ENCODE results near the gene ONECUT2.

The ONECUT2 gene

GRCh38 chr18:57439985-57440330 lies 4.8 kb downstream of the ONECUT2 start:
- no peak for DNase-seq (ENCODE audit: low read depth)
- TF ChIP-seq, protein P1, sequence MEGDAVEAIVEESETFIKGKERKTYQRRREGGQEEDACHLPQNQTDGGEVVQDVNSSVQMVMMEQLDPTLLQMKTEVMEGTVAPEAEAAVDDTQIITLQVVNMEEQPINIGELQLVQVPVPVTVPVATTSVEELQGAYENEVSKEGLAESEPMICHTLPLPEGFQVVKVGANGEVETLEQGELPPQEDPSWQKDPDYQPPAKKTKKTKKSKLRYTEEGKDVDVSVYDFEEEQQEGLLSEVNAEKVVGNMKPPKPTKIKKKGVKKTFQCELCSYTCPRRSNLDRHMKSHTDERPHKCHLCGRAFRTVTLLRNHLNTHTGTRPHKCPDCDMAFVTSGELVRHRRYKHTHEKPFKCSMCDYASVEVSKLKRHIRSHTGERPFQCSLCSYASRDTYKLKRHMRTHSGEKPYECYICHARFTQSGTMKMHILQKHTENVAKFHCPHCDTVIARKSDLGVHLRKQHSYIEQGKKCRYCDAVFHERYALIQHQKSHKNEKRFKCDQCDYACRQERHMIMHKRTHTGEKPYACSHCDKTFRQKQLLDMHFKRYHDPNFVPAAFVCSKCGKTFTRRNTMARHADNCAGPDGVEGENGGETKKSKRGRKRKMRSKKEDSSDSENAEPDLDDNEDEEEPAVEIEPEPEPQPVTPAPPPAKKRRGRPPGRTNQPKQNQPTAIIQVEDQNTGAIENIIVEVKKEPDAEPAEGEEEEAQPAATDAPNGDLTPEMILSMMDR (IDR thresholded peaks at IDR 0.05; ENCODE audit: low read length, missing control alignments), result no peak
- H3K4me3 ChIP-seq (replicated peaks; ENCODE audit: low read depth, low read length), result no peak overlapping the region

DNA sequence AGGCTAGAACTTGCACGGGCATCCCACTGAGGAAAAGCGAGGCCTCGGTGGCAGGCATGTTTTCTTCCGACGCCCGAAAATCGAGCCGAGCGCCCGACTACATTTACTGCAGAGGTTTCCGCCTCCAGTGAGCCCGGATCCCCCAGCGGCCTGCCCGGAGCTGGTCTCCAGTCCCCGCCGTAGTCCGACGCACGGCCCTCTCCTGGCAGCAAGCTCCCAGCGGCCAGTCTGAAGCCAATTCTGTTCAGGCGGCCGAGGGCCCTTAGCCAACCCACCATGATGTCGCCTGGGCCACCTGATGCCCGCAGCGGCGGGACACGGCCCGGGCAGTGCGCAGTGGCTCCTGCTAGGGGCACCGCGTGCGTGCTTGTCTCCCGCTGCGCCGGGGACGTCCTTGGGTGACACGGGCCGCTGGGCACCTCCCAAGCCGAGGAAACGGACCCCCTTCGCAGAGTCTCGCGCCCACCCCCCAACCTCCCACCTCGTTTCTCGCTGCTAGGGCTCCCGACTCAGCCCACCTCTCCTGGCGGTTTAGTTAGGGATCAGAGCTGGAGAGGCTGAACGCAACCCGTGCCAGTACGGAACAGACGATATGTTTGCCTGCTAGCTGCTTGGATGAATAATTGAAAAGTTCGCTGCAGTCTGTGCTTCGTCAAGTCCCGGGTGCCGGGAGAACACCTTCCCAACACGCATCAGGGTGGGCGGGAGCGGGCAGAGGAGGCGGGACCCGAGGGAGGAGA lies 5.3 kb downstream of the ONECUT2 start:
- DNase-seq (ENCODE audit: low read depth), result no peak

GRCh38 chr18:57441071-57441794 lies 6.1 kb downstream of the ONECUT2 start:
- no peak for DNase-seq (ENCODE audit: low read depth)
- TF ChIP-seq, protein P1 (IDR thresholded peaks at IDR 0.05; ENCODE audit: low read length, missing control alignments), result no peak
- H3K4me3 ChIP-seq (replicated peaks; ENCODE audit: low read depth, low read length), result no peak overlapping the region

More for the DNA sequence above, 5.3 kb downstream of the ONECUT2 start:
- no peak overlapping the region for H3K4me3 ChIP-seq (replicated peaks; ENCODE audit: low read depth, low read length)
- TF ChIP-seq, protein P1 (IDR thresholded peaks at IDR 0.05; ENCODE audit: low read length, missing control alignments), result no peak

- no peak for DNase-seq (ENCODE audit: low read depth)
- TF ChIP-seq, protein P1 (IDR thresholded peaks at IDR 0.05; ENCODE audit: low read length, missing control alignments), result no peak
- no peak overlapping the region for H3K4me3 ChIP-seq (replicated peaks; ENCODE audit: low read depth, low read length)
Observed at GRCh38 chr18:57443247-57443646, 8.1 kb downstream of the ONECUT2 start.

- DNase-seq (ENCODE audit: low read depth), result no peak
- TF ChIP-seq, protein P1 (IDR thresholded peaks at IDR 0.05; ENCODE audit: low read length, missing control alignments), result no peak
- no peak overlapping the region for H3K4me3 ChIP-seq (replicated peaks; ENCODE audit: low read depth, low read length)
Observed at GRCh38 chr18:57443702-57444101, 8.5 kb downstream of the ONECUT2 start.

- no peak for DNase-seq (ENCODE audit: low read depth)
- H3K4me3 ChIP-seq (replicated peaks; ENCODE audit: low read depth, low read length), result no peak overlapping the region
- TF ChIP-seq, protein P1 (IDR thresholded peaks at IDR 0.05; ENCODE audit: low read length, missing control alignments), result no peak
Observed at GRCh38 chr18:57444301-57444759, 9.2 kb downstream of the ONECUT2 start.

All from fibroblast of pulmonary artery (primary cell).